HL-60/S4 treated with phorbol 12-myristate 13-acetate at 8.2 ng/mL for 4 days and 3 days (cell line): ENCODE measurements around the gene TDRD15.
"Not testable (repeated sequence)": the region's sequence is repeated elsewhere in the genome, so short reads cannot be mapped to it uniquely, and the experiment has no call there.

ENCODE experiments used
- in situ Hi-C: fragments of 300-500 bp; cut with MboI; formaldehyde crosslinking; loops from 2 replicates; pipeline ENCODE4 v1.15.0; 2022; ENCODE audit warnings: low sequenced_read_pairs

Gene TDRD15

DNA sequence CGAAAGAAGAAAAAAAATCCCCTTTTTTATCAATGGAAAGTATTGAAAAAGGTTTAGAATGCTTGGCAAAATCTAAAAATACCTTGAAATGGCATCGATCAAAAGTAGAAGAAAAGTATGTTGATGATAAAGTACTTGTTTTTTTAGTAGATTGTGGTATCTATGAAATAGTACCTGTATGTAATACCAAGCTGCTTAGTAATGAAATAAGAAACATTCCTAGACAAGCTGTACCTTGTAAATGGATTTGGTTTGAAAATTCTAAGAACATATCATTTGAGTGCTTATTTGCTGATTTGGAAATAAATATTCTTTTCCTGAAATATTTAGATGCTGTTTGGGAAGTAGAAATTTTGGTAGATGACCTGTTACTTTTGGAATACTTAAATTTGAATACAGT is 18.4 kb downstream of the TDRD15 start:
- in situ Hi-C loops: no loop called here

DNA sequence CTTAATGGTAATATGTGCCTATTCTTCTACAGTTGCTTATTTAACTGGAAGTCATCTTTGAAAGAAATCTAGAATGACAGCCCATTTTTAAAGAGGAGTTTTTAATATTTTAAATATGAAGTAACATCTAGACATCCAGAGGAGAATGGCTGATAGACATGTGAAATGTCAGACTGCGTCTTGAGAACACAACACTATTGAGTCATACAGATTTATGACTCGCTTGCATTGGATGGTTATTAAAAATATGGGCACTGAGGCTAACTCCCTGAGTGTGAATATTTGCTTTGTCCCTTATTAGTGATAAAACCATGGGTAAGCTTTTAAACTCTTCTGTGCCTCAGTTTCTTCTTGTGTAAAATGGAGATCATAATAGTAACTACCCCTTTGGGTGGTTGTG is 22.9 kb downstream of the TDRD15 start:
- in situ Hi-C loops: no loop called here

DNA sequence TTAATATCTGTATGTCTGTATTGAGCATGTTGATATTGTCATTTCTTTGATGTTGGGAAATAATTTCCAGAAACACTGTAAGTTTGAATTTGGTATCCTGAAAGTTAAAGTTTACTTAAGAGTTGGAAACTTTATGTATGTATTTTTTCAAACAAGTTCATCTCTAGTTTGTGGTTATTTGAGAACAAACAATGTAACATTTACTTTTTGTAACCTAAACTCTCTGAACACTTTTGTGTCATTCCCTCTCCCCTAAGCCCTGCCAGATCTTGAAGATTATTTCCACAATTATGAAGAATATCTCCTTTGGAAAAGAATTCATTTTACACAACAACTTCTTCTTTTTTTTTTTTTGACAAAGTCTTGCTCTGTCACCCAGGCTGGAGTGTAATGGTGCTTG is 24.9 kb downstream of the TDRD15 start:
- in situ Hi-C loops: no loop called here

DNA sequence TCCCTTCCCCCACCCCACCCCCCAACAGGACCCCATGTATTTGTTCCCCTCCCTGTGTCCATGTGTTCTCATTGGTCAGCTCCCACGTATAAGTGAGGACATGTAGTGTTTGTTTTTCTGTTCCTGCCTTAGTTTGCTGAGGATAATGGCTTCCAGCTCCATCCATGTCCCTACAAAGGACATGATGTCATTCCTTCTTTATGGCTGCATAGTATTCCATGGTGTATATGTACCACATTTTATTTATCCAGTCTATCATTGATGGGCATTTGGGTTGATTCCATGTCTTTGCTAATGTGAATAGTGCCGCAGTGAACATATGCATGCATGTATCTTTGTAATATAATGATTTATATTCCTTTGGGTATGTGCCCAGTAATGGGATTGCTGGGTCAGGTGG is 27.5 kb downstream of the TDRD15 start:
- in situ Hi-C loops: not testable (repeated sequence)

DNA sequence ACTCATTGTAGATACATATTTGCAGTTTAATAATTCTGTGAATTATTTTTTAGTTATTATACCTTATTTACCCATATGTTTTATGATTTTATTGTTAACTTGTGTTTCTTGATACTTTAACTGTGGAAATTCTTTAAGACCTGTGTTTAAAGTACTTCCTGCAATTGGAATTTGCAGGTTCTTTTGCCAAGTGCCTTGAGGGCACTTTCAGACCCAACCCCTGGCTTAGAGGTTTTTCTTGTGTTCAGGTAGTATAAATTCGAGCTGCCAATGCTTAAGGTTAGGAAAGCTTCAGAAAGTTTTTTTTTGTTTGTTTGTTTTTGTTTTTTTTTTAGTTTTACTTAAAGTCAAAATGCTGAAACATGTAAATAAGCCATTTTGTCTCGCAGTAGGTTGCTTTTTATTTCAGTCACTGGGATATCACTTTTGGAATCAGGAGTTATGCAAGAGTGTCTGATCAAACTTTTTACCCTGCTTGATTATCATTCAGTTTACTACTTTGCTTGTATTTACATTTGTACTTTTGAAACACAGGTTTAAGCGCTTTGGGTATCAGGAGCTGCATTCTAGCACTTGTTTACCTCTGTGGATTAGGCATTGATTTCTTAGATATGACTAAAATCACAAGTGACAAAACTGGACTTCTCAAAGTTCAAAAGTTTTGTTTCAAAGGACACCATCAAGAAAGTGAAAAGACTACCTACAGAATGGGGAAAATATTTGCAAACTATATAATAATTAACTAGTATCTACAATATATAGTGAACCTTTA is 31.8 kb downstream of the TDRD15 start:
- in situ Hi-C loops: no loop called here

DNA sequence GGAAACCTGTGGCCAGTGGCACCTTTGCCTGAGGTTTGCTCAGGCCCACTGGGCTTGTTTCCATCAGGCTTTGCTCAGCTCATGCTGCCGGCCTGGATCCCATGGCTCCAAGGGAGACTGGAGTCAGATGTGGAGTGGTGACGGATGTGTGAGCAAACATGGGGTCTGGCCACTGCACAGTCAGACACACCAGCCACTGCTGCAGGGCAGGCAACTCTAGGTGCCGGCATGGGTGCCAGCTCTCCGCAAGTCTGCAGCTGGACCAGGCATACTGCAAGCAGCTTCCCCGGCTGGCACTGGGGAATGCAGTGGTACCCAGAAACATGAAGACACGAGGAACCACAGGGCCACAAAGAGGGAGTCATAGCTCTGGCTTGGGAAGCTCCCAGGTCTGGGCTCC is 37.4 kb downstream of the TDRD15 start:
- in situ Hi-C loops: no loop called here

DNA sequence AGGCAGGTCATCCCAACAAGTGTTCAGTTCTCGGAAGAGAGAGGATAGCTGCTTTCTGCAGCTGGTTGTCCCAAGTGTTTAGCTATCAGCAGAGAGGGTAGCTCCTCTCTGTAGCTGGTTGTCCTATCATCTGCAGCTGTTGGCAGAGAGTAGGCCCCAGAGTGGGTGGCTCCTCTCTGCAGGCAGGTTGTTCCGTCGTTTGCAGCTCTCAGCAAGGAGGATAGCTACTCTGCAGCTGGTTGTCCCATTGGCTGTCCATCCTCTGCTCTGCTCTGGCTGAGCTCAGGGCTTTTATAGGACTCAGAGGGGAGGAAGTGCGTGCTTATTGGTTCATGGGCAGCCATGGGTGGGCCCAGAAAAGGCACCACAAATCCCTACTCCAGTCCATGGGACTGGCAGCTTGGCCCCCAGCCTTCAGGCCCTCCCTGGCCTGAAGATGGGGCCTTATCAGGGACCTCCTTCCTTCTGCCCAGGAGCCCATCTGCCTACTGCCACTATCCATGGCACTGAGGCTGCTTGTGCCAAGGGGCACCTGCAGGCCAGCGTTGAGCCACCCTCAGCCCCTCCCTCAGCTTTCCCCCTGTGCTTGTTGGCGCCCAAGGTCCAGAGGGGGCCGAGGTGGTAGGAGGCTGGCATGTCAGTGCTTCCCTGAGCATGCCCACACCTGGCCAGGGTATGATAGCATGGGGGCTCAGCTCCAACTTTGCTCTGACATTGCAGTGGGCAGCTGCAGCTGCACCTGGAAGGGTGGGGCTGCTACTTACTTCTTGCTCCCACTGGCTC is 38.3 kb downstream of the TDRD15 start:
- in situ Hi-C loops: no loop called here

DNA sequence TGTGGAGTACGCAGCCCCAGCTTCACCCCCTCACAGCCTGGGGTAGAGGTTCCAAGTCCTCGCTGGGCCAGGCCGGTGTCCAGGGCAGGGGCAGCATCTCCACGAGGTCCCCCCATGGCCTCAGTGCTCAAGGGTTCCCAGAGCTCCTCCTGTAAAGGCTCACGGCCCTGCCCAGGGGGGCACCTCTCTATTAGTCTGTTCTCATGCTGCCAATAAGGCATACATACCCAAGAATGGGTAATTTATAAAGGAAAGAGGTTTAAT is 38.8 kb downstream of the TDRD15 start:
- in situ Hi-C loops: no loop called here

DNA sequence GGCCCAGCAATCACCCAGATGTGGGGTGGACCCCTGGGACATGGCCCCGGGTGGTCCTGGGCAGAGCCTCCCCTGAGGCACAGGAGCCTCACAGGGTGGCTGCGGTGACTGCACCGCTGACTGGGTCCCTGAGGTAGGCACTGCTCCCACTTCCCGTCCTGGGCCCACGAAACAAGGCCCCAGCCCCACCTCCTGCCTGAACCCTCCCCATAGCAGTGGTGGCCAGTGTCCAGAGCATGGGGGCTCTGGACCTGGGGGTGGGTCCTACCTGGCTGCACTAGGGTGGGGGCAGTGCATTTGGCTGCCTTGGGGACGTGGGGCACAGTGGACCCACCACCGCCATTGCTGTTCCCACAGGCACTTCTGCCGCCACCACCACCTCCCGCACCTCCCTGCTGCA is 39.4 kb downstream of the TDRD15 start:
- in situ Hi-C loops: no loop called here

DNA sequence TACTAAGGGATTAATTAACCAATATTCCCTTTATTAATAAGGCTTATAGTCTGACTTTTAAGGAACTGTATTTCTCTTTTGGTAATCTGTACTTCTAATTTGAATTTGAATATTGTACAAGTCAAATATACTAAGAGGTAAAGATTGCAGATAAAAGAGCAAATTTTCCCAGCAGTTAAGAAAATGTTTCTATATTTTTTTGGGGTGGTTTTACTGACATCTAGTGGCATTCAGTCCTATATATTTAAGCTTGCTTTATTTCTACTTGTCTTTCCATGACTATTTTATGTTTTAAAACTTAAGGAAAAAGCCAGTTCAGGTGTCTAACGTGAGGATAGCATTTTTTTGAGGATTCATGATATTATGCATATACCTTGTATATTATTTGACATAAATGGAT is 41.6 kb downstream of the TDRD15 start:
- in situ Hi-C loops: no loop called here

DNA sequence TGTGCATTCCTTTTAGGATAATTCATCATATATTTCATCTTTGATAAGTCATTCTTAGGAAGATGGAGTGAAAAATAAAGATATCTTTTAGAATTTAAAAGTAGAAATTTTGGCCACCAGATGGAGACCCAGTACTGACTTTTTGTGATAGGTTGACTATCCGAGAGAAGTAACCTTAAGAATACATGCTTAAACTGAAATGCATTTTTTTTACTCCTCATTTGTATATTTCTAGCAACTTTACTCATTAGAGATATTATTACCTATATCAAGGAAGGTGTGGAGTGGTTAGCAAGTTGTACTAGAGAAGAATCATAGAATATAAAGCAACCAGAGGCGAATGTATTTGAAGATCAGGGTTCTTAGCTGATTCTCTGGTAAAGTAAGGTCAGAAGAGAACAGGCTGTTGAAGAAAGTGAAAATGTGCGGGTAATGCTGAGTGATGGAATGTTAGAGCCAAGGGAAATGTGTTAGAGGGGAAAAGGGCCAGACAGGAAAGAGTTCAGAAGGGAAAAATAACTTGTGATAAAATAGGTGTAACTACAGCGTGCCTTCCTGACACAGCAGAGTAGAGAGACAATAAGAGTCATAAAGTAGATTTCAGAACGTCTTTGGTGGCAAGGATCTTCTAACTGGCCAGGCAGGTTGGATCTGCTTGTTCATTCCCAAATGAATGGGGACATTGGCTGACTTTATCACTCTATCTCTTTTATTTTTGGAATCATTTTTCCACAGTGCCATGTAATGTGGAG is 52.3 kb downstream of the TDRD15 start:
- in situ Hi-C loops: loop anchor here (25.0 kb wide), 1 partner anchor 136 kb away; no protein-coding TSS in a partner anchor

DNA sequence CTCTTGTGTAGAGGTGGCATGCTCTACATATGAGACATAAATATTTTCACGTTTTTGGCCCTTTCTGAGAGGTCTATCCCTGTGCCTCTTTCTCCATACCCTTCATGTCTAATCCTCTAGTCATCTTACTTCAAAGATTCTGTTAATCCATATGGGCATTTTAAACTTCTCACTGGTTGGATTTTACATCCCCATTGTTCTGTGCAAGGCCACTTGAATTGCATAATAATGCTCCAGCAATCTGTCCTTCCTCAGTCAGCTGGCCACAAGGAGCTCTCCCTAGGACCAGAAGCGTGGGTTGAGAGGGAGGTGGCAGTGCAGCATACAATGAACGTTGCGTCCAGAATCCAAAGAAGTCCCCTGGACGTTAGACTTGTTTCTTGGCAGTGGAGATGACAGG is 58.2 kb downstream of the TDRD15 start:
- in situ Hi-C loops: loop anchor here (25.0 kb wide), 1 partner anchor 130 kb away; no protein-coding TSS in a partner anchor

DNA sequence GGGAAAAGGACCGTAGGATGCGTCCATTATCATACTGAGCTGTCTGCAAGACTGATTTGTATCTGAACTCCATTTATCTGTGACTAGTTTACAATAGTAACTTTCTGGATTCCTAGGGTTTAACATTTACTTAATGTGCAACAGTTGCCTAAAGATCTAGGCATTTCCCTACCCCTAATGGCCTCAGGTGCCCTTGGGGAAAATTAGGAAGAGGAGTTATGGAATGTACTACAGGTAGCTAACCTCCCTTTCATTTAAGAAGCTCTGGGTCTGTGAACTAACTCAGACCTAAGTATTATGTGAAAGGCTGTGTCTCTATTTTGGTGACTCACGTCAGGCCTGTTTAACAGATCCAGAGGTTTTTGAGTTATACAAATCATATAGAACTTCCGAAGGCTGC is 59.5 kb downstream of the TDRD15 start:
- in situ Hi-C loops: loop anchor here (25.0 kb wide), 1 partner anchor 129 kb away; no protein-coding TSS in a partner anchor

DNA sequence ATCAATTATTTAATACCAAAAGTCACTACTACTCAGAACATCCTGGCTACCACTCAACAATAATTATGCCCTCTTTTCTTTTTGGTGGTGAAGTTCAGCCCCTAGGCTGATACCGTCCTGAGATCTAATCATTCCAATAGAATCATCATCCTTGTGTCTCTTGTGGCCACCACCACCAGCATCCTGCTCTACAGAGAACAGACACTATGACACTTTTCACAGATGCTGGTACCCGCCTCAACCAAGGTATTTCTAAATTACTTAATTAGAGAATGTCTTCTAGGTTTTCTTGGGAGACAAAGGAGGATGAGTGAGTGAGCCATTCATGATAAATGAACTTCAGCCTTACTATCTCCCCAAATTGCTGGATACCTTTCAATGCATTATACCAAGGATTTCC is 60.0 kb downstream of the TDRD15 start:
- in situ Hi-C loops: loop anchor here (25.0 kb wide), 1 partner anchor 129 kb away; no protein-coding TSS in a partner anchor

DNA sequence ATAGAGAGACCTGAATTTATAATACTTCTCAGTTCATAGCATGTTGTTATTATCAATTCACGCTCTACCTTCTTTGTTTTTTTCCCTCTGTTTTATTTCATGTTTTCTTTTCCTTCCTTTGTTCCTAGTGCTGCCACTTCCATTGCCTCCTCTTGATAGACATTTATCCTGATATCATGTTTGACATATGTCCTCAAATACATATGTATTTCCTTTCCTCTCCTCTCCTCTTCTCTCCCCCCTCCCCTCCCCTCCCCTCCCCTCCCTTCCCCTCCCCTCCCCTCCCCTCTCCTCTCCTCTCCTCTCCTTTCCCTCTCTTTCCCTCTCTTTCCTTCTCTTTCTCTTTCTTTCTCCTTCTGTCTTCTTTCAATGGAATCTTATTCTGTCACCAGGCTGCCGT is 67.8 kb downstream of the TDRD15 start:
- in situ Hi-C loops: loop anchor here (25.0 kb wide), 1 partner anchor 121 kb away; no protein-coding TSS in a partner anchor
